Upper lobe of right lung (tissue), 1 donor: ENCODE data around the gene OR10V1. TPM values are rescaled to one million over a fixed set of nuclear protein-coding genes. Genes with fewer than 3 reads are reported as not detected.
A peak's percentile ranks its signal among the peaks of the same experiment; 100 is the strongest.
"Not testable (repeated sequence)": the region's sequence is repeated elsewhere in the genome, so short reads cannot be mapped to it uniquely, and the experiment has no call there.

Experiments used
- ATAC-seq: fragments of 200-7000 bp; cut with Tn5 transposase; one replicate; pipeline ENCODE4 v1.9.1; 2020; ENCODE audit warnings: mild to moderate bottlenecking, moderate library complexity
- DNase-seq: peaks from one replicate; pipeline ENCODE4 v3.0.0-alpha.2; 2020
- H3K27ac ChIP-seq: fragments of 200-600 bp; one replicate; pipeline ENCODE4 v1.8.0; 2022
- H3K27me3 ChIP-seq: fragments of 200-600 bp; one replicate; pipeline ENCODE4 v1.8.0; 2022; ENCODE audit warnings: mild to moderate bottlenecking
- H3K36me3 ChIP-seq: fragments of 200-600 bp; one replicate; pipeline ENCODE4 v1.8.0; 2022
- H3K4me1 ChIP-seq: fragments of 200-600 bp; one replicate; pipeline ENCODE4 v1.8.0; 2022
- H3K4me3 ChIP-seq: fragments of 200-600 bp; one replicate; pipeline ENCODE4 v1.8.0; 2022; ENCODE audit warnings: mild to moderate bottlenecking
- H3K9me3 ChIP-seq: fragments of 200-600 bp; one replicate; pipeline ENCODE4 v1.8.0; 2022
- CTCF ChIP-seq: fragments of 200-600 bp; IDR thresholded peaks from one replicate; pipeline ENCODE4 v1.8.0; 2022; ENCODE audit warnings: antibody characterized with exemption
- intact Hi-C: fragments of 100-400 bp; cut with DNase I; formaldehyde crosslinking; loops from one replicate; pipeline ENCODE4 v1.11.0; 2022
- total RNA-seq: library from RNA; stranded (reverse); fragmentation: NEBNext Ultra II Directional; extraction: Animal tissue kit (Norgen Biotek cat#: 25700); gene quantifications from one replicate; pipeline ENCODE4 v1.2.1, GENCODE V29; 2021
- donor health status: DM: no; HTN: yes; CAD: no; lungs with severe emphysema.

OR10V1 gene
- total RNA-seq, 1 donor from 2014 or later: not detected

GRCh38 chr11:59689015-59689414 is 24.6 kb downstream of the OR10V1 start:
- ATAC-seq (no peak), DNase-seq (no peak)
- no peak for TF ChIP-seq CTCF
- Histone ChIP-seq H3K9me3 (peaks cover 5% of the 10 kb centered on the region), H3K27ac (no peak overlapping the region), H3K36me3 (no peaks in the 10 kb centered on the region), H3K27me3 (no peaks in the 10 kb centered on the region), H3K4me1 (no peaks in the 10 kb centered on the region), H3K4me3 (no peak overlapping the region)
- intact Hi-C loops: no loop called here

- H3K9me3 ChIP-seq, intact Hi-C loops, H3K4me1 ChIP-seq, H3K4me3 ChIP-seq, H3K27me3 ChIP-seq, DNase-seq, H3K27ac ChIP-seq, ATAC-seq, H3K36me3 ChIP-seq: not testable (repeated sequence)
These were observed 32.4 kb downstream of the OR10V1 start for GRCh38 chr11:59681260-59681725.

GRCh38 chr11:59680287-59681154 is 33.1 kb downstream of the OR10V1 start:
- Histone ChIP-seq H3K27me3 (no peaks in the 10 kb centered on the region), H3K9me3 (no peaks in the 10 kb centered on the region), H3K36me3 (no peaks in the 10 kb centered on the region), H3K4me1 (no peaks in the 10 kb centered on the region), H3K4me3 (no peak overlapping the region), H3K27ac (no peak overlapping the region)
- intact Hi-C loops: no loop called here
- peak; percentile 72 for TF ChIP-seq CTCF
- ATAC-seq: peak; percentile 99
- DNase-seq: peak; percentile 78

- intact Hi-C loops: no loop called here
- Histone ChIP-seq H3K27ac (no peak overlapping the region), H3K4me3 (no peak overlapping the region), H3K36me3 (no peaks in the 10 kb centered on the region), H3K27me3 (no peaks in the 10 kb centered on the region), H3K4me1 (no peaks in the 10 kb centered on the region), H3K9me3 (no peaks in the 10 kb centered on the region)
- TF ChIP-seq CTCF: no peak
- ATAC-seq (no peak), DNase-seq (no peak)
These were observed 34.3 kb downstream of the OR10V1 start for GRCh38 chr11:59679347-59679746.

GRCh38 chr11:59678813-59679165 is 34.9 kb downstream of the OR10V1 start:
- H3K27ac ChIP-seq: no peak overlapping the region
- intact Hi-C loops: no loop called here
- H3K4me1 ChIP-seq: no peaks in the 10 kb centered on the region
- H3K4me3 ChIP-seq: no peak overlapping the region
- H3K9me3 ChIP-seq: no peaks in the 10 kb centered on the region
- no peak for ATAC-seq
- H3K27me3 ChIP-seq: no peaks in the 10 kb centered on the region
- no peak for DNase-seq
- TF ChIP-seq CTCF: no peak
- H3K36me3 ChIP-seq: no peaks in the 10 kb centered on the region

- H3K9me3 ChIP-seq: no peaks in the 10 kb centered on the region
- H3K4me1 ChIP-seq: no peaks in the 10 kb centered on the region
- intact Hi-C loops: no loop called here
- H3K27me3 ChIP-seq: no peaks in the 10 kb centered on the region
- H3K27ac ChIP-seq: no peak overlapping the region
- H3K36me3 ChIP-seq: no peaks in the 10 kb centered on the region
- no peak overlapping the region for H3K4me3 ChIP-seq
- ATAC-seq (no peak), DNase-seq (no peak)
- TF ChIP-seq CTCF: no peak
These were observed 35.4 kb downstream of the OR10V1 start for GRCh38 chr11:59678118-59678812.
